ENCODE results near the gene PRMT1.
"Not testable (repeated sequence)": the region's sequence is repeated elsewhere in the genome, so short reads cannot be mapped to it uniquely, and the experiment has no call there.

The PRMT1 gene

DNA sequence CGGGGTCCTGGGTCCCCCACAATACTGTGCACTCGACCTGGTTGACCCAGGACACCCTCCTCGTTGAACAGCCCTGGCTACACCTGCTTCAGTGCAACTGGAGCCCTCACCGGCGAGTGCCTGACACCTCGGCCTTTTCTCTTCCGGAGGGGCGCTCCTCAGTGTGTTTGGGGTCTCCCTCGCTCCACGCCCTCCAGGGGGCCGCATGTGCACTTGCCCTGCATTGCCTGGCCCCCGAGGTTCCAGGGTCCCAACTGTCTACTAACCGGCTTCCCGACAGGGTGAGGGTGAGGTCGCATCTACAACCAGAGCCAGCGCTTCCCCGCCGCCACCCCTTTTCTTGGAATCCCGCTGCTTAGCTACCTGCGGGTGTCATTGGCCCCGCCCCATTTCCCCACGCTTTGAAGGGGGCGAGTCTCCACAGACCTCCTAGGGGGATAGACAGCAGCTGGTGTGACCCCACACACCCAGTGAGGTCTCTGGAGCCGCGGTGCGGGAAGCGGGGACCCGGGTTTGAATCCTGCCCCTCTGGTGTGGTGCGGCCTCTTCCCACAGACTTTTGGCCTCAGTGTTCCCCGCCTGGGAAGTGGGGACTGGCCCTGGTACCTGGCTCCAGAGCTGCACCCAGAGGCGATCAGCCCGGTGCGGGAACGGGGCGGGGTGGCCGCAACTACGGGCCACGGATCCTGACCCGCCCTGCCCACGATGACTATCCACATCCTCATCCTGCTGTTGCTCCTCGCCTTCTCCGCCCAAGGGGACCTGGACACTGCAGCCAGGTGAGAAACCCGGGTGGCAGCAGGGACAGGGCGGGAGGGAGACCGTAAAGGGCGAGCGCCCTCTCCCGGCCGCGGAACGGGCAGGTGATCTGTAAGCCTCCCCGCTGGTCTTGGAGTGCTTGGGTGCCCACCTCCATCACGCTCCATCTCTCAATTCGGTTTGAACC is 12.3 kb downstream of the PRMT1 start, which contains the start of gene ADM5:
TSS of gene ADM5 (plus strand) at position 462 of the 946 bp plus-strand sequence. CDS start at position 706, 244 bp downstream.
- no peak for DNase-seq (ENCODE audit: low read depth)

DNA sequence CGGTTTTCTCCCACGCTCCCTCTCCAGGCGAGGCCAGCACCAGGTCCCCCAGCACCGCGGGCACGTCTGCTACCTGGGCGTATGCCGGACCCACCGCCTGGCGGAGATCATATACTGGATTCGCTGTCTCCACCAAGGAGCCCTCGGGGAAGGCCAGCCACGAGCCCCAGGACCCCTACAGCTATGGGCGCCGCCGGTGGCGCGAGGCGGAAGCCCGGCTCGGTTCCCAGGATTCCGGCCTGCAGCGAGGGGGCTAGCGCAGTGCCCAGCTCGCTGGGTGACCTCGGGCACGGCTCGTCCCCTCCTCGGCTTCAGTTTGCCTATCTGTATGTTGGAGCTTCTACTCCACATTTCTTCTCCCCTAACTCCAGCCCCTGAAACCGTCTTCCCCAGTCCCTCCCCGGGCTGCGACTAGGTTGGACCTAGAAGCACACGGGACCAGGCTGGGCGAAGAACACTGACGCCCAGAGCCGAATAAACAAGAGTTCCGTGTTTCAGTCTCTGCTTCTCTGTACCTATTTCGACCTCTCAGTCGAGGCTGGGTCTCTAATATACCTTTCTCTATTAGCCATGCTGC is 13.1 kb downstream of the PRMT1 start:
- DNase-seq (ENCODE audit: low read depth), result no peak

DNA sequence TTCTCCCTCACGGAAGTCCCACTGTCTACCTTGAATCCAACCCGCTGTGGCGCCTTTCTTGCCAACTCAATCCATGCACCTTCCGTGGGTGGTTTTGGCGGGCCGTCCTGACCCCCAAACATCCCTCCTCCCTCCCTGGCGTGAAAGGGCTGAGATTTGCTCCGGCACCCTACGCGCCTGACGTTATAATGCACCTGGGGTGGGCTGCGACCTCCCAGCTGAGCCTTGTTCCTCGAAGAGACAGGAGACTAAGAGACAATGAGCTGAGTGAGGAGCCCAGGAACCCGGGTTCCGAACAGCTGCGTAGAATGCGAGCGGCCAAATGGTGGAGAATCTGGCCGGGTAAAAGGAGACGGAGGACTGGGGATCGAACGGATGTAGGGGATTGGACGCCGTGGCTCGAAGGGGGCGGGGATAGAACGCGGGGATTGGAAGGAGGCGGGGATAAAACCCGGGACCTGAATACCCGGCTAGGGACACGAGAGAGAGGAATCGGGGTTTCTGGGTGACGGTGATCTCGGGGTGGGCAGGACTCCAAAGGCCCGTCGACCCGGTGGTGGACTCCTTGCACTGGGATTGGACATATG is 13.7 kb downstream of the PRMT1 start, which contains the start of gene CPT1C:
TSS of gene CPT1C (plus strand) at position 461 of the 587 bp plus-strand sequence. CDS start 1,137 bp downstream, outside the sequence.
- peak; percentile 20 for DNase-seq (ENCODE audit: low read depth)

DNA sequence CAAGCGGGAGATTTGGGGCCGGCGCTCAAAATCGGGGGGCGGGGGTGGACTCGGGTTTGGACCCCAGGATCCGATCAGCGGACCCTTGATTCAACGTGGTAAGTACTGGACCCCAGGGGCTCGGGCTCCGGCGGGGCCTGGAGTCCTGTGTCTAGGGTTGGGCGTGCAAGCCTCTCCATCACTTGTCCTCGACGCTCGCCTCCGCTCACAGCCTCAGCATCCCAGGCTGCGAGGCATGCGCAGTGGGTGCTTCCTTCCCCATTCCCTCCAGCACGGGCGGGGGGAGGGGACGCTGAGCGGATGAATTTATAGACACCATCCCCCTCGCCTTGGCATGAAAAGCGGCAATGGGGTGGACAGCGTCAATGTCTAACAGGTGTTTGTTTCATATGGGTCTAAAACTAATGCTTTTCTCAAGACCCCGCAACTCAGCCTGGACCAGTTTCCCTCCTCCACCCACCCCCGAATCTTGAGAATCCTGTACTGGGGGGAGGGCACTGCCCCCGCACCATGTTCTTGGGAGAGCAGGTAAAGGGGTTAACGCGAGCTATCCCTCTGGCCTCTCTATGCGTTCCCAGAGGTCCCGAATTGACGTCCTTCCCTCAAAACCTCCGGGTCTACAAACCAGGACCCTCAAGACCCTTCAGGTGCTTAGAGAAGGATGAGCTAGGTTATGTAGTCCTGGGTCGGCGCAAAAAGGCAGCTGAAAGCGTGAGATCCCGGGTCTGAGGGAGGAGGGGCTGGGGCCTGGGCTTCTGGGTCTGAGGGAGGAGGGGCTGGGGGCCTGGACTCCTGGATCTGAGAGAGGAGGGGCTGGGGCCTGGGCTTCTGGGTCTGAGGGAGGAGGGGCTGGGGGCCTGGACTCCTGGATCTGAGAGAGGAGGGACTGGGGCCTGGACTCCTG is 14.4 kb downstream of the PRMT1 start:
- DNase-seq (ENCODE audit: low read depth), result no peak

DNA sequence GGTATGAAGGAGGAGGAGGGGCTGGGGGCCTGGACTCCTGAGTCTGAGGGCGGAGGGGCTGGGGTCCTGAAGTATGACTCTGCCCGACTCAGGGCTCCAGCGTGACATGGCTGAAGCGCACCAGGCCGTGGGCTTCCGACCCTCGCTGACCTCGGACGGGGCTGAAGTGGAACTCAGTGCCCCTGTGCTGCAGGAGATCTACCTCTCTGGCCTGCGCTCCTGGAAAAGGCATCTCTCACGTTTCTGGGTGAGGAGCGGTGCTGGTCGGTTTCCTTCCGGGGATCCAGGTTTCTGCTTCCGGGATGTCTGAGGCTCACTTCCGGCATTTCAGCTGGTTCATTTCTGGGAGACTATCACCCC is 15.1 kb downstream of the PRMT1 start:
- no peak for DNase-seq (ENCODE audit: low read depth)

DNA sequence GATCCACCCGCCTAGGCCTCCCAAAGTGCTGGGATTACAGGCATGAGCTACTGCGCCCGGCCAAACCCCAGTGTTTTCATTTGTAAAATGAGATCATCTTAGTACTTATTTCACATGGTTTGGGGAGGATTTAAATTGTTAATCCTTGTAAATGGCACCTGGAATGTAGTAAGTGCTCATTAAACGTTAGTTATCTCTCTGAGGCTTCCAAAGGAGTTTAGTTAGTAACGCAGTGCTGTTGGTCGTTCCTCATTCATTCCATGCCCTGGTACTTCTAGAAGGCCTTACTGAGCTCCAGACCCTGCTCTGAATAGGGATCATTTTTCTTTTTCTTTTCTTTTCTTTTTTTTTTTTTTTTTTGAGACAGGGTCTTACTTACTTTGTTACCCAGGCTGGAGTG is 19.0 kb downstream of the PRMT1 start:
- no peak for DNase-seq (ENCODE audit: low read depth)

DNA sequence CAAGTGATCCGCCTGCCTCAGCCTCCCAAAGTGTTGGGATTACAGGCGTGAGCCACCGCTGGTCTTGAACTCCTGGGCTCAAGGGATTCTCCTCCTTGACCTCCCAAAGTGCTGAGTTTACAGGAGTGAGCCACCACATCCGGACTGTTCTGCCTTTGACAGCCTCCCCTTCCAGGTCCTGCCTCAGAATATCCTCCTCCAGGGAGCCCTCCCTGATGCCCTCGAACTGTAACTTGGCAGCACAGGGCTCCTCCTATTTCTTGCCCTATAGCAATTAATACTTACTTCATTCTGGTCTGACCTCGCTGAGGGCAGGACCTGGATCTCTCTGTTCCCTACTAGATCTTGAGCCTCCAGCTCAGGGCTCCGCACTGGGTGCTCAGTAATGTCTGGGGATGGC is 19.8 kb downstream of the PRMT1 start:
- DNase-seq (ENCODE audit: low read depth), result no peak

DNA sequence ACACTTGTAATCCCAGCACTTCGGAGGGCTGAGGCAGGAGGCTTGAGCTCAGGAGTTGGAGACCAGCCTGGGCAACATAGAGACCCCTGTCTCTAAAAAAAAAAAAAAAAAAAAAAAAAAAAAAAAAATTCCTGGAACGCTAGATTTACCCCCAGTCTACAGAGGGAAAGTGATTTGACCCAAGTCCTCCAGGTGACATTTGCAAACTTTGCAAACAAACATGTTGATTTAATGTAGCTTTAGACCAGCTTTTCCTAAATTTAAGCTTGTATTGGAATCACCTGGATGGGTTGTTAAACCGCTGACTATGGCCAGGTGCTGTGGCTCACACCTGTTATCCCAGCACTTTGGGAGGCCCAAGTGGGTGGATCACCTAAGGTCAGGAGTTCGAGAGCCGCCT is 22.3 kb downstream of the PRMT1 start:
- DNase-seq (ENCODE audit: low read depth), result no peak

DNA sequence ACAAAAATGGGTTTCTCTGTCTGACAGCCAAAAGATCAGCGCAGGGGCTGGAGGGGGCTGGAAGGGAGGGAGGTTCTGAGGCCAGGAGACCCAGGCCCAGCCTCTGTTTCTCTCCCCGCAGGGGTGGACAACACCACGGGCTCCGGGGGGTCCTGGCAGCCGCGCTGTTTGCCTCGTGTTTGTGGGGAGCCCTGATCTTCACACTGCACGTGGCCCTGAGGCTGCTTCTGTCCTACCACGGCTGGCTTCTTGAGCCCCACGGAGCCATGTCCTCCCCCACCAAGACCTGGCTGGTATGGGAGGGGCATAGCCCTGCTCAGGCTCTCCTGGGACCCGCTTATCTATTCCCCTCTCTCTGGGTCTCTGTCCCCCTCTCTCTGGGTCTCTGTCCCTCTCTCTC is 23.5 kb downstream of the PRMT1 start:
- DNase-seq (ENCODE audit: low read depth), result no peak

DNA sequence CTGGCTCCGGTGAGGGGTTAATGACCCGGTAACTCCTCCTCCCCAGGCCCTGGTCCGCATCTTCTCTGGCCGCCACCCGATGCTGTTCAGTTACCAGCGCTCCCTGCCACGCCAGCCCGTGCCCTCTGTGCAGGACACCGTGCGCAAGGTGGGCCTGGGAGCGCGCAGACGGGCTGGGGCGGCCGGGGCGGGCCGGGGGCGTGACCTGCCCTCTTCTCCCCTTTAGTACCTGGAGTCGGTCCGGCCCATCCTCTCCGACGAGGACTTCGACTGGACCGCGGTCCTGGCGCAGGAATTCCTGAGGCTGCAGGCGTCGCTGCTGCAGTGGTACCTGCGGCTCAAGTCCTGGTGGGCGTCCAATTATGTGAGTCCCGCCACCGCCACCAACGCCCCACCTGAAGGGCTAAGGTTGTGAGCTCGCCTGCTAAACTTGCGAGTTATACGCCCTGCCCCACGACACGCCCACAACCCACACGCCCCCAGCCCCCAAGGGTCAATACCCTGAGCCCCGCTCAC is 24.3 kb downstream of the PRMT1 start:
- DNase-seq (ENCODE audit: low read depth), result no peak

DNA sequence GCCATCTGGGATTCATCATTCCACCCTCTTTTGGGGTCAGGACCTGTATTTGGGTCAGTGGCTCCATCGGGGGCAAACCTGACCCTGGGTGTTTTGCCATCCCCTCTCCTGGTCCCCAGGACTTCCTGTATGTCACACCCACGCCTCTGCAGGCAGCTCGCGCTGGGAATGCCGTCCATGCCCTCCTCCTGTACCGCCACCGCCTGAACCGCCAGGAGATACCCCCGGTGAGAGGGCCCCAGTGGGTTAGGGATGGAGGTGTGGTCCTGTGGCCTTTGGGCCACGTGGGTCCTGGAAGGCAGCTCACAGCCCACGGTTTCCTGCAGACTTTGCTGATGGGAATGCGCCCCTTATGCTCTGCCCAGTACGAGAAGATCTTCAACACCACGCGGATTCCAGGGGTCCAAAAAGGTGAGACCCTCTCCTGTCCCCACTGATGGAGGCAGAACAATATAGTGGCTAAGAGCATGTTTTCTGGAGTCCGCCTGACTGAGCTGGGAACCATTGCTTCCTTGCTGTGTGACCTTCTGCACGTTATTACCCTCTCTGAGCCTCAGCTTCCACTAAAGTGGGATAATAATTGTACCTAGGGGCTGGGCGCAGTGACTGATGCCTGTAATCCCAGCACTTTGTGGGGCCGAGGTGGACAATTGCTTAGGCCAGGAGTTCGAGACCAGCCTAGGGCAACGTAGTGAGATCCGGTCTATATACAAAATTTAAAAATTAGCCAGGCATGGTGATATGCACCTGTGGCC is 28.0 kb downstream of the PRMT1 start:
- no peak for DNase-seq (ENCODE audit: low read depth)

DNA sequence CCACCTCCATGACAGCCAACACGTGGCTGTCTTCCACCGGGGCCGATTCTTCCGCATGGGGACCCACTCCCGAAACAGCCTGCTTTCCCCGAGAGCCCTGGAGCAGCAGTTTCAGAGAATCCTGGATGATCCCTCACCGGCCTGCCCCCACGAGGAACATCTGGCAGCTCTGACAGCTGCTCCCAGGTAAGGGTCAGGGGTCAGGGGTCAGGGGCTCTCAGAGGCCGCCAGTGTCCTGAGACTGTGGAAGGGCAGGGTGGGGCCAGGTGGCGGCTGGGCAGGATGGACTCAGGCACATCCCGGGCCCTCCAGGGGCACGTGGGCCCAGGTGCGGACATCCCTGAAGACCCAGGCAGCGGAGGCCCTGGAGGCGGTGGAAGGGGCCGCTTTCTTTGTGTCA is 28.8 kb downstream of the PRMT1 start:
- DNase-seq (ENCODE audit: low read depth), result no peak

DNA sequence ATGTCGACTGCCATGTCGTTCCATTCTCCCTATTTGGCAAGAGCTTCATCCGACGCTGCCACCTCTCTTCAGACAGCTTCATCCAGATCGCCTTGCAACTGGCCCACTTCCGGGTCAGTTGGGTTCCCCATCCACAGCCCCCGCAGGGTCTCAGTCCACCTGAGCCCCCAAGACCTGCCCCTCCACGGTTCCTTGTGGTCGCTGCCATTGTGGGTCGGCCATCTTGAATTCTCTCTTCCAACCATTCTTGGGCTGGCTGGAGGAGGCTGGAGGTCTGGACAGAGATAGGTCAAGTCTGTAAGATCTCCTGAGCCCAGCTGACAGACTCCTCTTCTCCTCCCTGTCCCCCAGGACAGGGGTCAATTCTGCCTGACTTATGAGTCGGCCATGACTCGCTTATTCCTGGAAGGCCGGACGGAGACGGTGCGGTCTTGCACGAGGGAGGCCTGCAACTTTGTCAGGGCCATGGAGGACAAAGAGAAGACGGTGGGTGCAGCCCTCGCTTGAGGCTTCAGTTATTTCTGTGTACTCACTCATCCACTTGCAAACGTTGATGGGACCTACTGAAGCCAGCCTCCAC is 33.4 kb downstream of the PRMT1 start:
- DNase-seq (ENCODE audit: low read depth), result no peak

DNA sequence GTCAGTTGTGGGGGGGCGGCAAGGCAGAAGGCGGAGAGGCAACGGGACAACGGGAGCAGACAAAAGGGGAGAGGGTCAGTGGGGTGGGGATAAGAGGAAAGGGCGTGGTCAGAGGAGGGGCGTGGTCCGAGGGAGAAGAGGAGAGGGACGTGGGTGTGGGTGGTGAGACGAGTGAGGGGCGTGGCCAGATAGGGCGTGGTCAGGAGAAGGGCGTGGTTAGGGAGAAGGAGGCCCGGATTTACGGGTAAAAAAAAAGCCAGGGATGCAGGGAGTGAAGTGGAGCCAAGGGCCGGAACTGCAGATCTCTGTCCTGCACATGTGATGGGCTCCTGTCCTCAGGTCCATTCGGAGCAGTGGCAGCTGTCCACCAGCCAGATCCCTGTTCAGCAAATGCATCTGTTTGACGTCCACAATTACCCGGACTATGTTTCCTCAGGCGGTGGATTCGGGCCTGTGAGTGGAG is 35.4 kb downstream of the PRMT1 start:
- DNase-seq (ENCODE audit: low read depth), result no peak

DNA sequence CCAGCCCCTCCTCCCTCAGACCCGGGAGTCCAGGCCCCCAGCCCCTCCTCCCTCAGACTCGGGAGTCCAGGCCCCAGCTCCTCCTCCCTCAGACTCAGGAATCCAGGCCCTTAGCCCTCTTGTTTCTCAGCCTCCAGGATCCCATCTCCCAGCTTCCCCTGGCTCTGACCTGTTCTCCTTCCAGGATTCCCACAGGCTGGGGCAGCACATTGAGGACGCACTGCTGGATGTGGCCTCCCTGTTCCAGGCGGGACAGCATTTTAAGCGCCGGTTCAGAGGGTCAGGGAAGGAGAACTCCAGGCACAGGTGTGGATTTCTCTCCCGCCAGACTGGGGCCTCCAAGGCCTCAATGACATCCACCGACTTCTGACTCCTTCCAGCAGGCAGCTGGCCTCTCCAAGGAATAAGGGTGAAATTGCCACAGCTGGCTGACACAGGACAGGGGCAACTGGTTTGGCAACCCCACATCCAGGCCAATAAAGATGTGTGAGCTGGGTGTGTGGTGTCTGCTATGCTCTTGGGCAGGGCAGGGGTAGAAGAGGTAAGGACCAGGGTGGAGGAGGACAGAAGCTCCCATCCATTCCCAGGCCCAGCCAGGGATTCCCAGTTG is 36.3 kb downstream of the PRMT1 start:
- no peak for DNase-seq (ENCODE audit: low read depth)

DNA sequence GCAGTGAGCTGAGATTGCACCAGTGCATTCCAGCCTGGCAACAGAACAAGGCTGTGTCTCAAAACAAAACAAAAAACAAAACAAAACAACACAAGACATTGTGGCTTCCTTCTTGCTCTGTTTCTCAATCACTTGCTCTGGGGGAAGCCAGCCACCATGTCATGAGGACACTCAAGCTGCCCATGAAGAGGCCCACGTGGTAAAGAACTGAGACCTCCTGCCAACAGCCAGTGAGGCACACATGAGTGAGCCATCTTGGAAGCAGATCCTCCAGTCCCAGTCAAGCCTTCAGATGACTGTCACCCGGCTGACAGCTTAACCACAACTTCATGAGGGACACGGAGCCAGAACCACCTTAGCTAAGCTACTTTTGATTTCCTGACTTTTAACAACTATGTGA is 39.1 kb downstream of the PRMT1 start:
- DNase-seq (ENCODE audit: low read depth), result no peak

DNA sequence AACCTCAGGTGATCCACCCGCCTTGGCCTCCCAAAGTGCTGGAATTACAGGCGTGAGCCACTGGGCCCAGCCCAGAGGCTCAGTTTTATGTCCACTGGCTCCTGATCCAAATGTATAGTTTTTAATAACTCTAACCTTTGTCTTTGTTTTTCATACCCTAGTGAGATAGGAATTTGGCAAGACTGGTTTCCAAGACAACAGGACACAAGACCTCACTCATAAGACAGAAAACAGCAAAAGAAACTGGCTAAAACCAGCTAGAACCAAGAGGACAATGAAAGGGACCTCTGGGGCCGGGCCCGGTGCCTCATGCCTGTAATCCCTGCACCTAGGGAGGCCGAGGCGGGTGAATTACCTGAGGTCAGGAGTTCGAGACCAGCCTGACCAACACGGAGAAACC is 41.4 kb downstream of the PRMT1 start:
- DNase-seq (ENCODE audit: low read depth), result no peak

DNA sequence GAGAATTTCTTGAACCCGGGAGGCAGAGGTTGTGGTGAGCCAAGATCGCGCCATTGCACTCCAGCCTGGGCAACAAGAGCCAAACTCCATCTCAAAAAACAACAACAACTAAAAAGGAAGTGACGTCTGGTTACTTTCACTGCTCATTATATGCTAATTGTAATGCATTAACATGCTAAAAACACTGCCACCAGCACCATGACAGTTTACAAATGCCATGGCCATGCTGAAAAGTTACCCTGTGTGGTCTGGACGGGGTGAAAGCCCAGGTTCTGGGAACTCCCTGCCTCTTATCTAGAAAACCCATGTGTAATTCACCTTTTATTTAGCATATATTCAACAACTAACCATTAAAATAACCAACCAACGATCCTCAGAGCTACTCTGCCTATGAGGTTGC is 41.9 kb downstream of the PRMT1 start:
- no peak for DNase-seq (ENCODE audit: low read depth)

DNA sequence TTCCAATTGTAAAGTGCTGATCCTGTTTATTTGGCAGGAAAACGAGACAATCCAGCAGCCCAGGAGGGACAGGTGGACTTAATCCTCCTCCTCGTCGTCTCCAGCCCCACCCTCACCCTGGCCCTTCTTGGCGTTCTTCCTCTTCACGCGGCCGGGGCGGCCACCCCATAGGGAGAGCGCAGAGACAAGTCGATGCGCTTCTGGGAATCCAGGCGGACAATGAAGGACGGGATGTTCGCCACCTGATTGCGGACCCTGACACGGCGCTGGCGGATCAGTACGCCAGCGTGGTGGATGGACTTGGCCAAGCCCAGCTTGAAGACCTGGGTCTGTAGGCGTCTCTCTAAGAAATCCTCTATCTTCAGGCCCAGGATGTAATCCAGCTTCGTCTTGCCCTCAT is 42.3 kb downstream of the PRMT1 start:
- not testable (repeated sequence) for DNase-seq (ENCODE audit: low read depth)

Data from activated T-helper 9 cell treated with anti-CD3 and anti-CD28 coated beads, Interleukin-2, amount 50 U/mL, for 16 hours (primary cell).